SK-N-SH treated with all-trans-retinoic acid at 6 μM for 48 hours (cell line): Measurements from ENCODE around the gene THY1.

ENCODE experiments used
- BACH2 ChIP-seq: fragments of 250-450 bp; sonication (Bioruptor Pico); IDR thresholded peaks from 2 replicates; pipeline ENCODE4 v1.9.0; 2021; ENCODE audit warnings: mild to moderate bottlenecking, borderline replicate concordance
- CSDC2 ChIP-seq: fragments of 250-450 bp; sonication (Bioruptor Pico); IDR thresholded peaks from 2 replicates; pipeline ENCODE4 v1.5.0; 2020; ENCODE audit warnings: mild to moderate bottlenecking, moderate library complexity
- TSHZ2 ChIP-seq: fragments of 250-450 bp; sonication (Bioruptor Pico); IDR thresholded peaks from 2 replicates; pipeline ENCODE4 v1.5.0; 2020; ENCODE audit warnings: mild to moderate bottlenecking, moderate library complexity
- ZFP3 ChIP-seq: fragments of 250-450 bp; sonication (Bioruptor Pico); IDR thresholded peaks from 2 replicates; pipeline ENCODE4 v1.5.0; 2020; ENCODE audit warnings: mild to moderate bottlenecking, moderate library complexity

- no peak for TF ChIP-seq TSHZ2
- no peak for TF ChIP-seq ZFP3
- no peak for TF ChIP-seq CSDC2
- TF ChIP-seq BACH2 (CRISPR knock-in tag), result no peak
These were observed 42.2 kb downstream of the THY1 start for GRCh38 chr11:119380827-119381180.
